Measurements from ENCODE around the gene LACTB.

LACTB gene

DNA sequence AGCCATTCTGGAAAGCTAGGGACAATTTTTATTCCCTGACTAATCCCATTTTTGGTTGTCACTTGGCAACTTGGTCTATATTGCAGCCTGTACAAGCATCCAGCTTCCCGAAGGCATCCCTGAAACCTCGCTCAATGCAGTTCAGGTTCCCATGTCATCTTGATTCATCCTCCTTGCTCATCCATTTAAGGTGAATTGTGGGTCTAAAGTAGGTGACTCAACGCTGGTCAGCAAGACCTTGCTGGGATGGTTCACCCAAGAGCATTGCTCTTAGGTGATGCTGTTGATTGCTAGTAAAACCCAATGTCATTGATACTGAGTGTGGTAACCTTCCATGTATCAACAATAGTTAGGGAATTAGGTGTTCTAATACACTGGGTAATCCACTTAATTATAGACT, 54.6 kb downstream of the LACTB start:
- Histone ChIP-seq H3K9ac (ENCODE audit: low read length) (no peak overlapping the region), H3K27me3 (ENCODE audit: low read length) (no peaks in the 10 kb centered on the region), H4K20me1 (ENCODE audit: low read depth, low read length) (no peaks in the 10 kb centered on the region), H3K4me3 (ENCODE audit: insufficient read depth, low read length, poor library complexity, severe bottlenecking) (no peak overlapping the region), H3K4me2 (ENCODE audit: low read depth, low read length, poor library complexity, severe bottlenecking) (no peak overlapping the region), H3K9me2 (replicated peaks; ENCODE audit: insufficient read depth, low read length) (no peaks in the 10 kb centered on the region), H3K79me2 (ENCODE audit: insufficient read depth, low read length) (no peaks in the 10 kb centered on the region), H2AFZ (ENCODE audit: low read depth, low read length, severe bottlenecking) (no peak overlapping the region), H3K9me3 (ENCODE audit: insufficient read depth, low read length) (no peaks in the 10 kb centered on the region), H3K27ac (ENCODE audit: low read depth, low read length) (no peak overlapping the region), H3F3A (ENCODE audit: insufficient read depth) (no peaks in the 10 kb centered on the region), H3K36me3 (ENCODE audit: low read length) (no peaks in the 10 kb centered on the region)
- TF ChIP-seq, protein P1, sequence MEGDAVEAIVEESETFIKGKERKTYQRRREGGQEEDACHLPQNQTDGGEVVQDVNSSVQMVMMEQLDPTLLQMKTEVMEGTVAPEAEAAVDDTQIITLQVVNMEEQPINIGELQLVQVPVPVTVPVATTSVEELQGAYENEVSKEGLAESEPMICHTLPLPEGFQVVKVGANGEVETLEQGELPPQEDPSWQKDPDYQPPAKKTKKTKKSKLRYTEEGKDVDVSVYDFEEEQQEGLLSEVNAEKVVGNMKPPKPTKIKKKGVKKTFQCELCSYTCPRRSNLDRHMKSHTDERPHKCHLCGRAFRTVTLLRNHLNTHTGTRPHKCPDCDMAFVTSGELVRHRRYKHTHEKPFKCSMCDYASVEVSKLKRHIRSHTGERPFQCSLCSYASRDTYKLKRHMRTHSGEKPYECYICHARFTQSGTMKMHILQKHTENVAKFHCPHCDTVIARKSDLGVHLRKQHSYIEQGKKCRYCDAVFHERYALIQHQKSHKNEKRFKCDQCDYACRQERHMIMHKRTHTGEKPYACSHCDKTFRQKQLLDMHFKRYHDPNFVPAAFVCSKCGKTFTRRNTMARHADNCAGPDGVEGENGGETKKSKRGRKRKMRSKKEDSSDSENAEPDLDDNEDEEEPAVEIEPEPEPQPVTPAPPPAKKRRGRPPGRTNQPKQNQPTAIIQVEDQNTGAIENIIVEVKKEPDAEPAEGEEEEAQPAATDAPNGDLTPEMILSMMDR (IDR thresholded peaks at IDR 0.05; ENCODE audit: insufficient read depth, low read length, poor library complexity, severe bottlenecking): no peak
- TF ChIP-seq EZH2phosphoT487 (conservative IDR thresholded peaks at IDR 0.05; ENCODE audit: low read length): no peak

DNA sequence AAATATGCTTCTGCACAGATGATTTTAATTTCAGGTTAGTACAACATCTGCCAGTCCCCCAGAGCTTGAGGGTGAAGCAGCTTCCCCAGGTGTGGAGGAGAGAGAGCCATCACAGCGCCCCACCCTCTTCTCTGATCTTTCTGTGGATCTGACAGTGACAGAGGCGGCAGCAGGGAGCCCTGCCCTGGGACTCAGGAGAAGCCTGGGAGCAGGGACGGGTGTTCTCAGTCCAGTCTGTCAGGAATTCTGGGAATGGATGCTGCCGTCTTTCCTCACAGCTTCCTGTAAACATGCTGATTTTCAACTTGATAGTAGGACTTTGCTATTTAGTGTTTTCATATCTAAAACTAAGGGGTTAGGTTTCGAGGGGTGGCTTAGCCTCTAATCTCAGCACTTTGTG, 56.4 kb downstream of the LACTB start:
- Histone ChIP-seq H3K9me3 (ENCODE audit: insufficient read depth, low read length) (no peaks in the 10 kb centered on the region), H3K36me3 (ENCODE audit: low read length) (no peaks in the 10 kb centered on the region), H4K20me1 (ENCODE audit: low read depth, low read length) (no peaks in the 10 kb centered on the region), H3K4me3 (ENCODE audit: insufficient read depth, low read length, poor library complexity, severe bottlenecking) (no peak overlapping the region), H3K27ac (ENCODE audit: low read depth, low read length) (no peak overlapping the region), H3K9me2 (replicated peaks; ENCODE audit: insufficient read depth, low read length) (no peaks in the 10 kb centered on the region), H3K27me3 (ENCODE audit: low read length) (no peaks in the 10 kb centered on the region), H3K4me2 (ENCODE audit: low read depth, low read length, poor library complexity, severe bottlenecking) (no peak overlapping the region), H3K9ac (ENCODE audit: low read length) (no peak overlapping the region), H3K79me2 (ENCODE audit: insufficient read depth, low read length) (no peaks in the 10 kb centered on the region), H3F3A (ENCODE audit: insufficient read depth) (no peaks in the 10 kb centered on the region), H2AFZ (ENCODE audit: low read depth, low read length, severe bottlenecking) (no peak overlapping the region)
- TF ChIP-seq EZH2phosphoT487 (conservative IDR thresholded peaks at IDR 0.05; ENCODE audit: low read length): no peak
- TF ChIP-seq, protein P1 (IDR thresholded peaks at IDR 0.05; ENCODE audit: insufficient read depth, low read length, poor library complexity, severe bottlenecking): no peak

DNA sequence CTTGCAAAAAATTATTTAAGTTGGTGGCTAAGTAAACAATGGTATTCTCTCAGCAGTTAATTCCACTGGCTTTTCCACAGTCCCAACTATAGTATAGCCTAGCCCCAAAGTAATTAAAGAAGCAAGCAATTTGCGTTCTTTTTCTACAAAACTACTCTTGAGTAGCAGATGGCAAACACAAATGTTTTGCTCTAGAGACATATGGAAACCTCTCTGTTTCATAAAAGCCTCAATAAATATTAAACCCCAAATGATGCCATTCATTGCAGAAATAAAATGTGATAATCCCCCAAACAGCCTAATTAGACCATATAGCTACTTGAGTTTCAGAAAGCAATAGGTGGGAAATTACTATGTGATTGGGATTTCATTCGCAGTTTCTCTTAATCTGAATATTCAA, 59.1 kb downstream of the LACTB start:
- Histone ChIP-seq H3K27ac (ENCODE audit: low read depth, low read length) (no peak overlapping the region), H3K9me2 (replicated peaks; ENCODE audit: insufficient read depth, low read length) (no peaks in the 10 kb centered on the region), H3K4me2 (ENCODE audit: low read depth, low read length, poor library complexity, severe bottlenecking) (no peak overlapping the region), H3K79me2 (ENCODE audit: insufficient read depth, low read length) (no peaks in the 10 kb centered on the region), H3K9me3 (ENCODE audit: insufficient read depth, low read length) (no peaks in the 10 kb centered on the region), H3K36me3 (ENCODE audit: low read length) (no peaks in the 10 kb centered on the region), H3K9ac (ENCODE audit: low read length) (no peak overlapping the region), H3K27me3 (ENCODE audit: low read length) (no peaks in the 10 kb centered on the region), H3K4me3 (ENCODE audit: insufficient read depth, low read length, poor library complexity, severe bottlenecking) (no peak overlapping the region), H3F3A (ENCODE audit: insufficient read depth) (no peaks in the 10 kb centered on the region), H4K20me1 (ENCODE audit: low read depth, low read length) (no peaks in the 10 kb centered on the region), H2AFZ (ENCODE audit: low read depth, low read length, severe bottlenecking) (no peak overlapping the region)
- TF ChIP-seq, protein P1 (IDR thresholded peaks at IDR 0.05; ENCODE audit: insufficient read depth, low read length, poor library complexity, severe bottlenecking): no peak
- no peak for TF ChIP-seq EZH2phosphoT487 (conservative IDR thresholded peaks at IDR 0.05; ENCODE audit: low read length)

All from SU-DHL-6 (cell line).